ENCODE measurements around the gene IRX2.
A peak's percentile ranks its signal among the peaks of the same experiment; 100 is the strongest.

The IRX2 gene

GRCh38 chr5:2718115-2718514, 33.4 kb downstream of the IRX2 start:
- no peak for DNase-seq (ENCODE audit: low spot score)

GRCh38 chr5:2715856-2716255, 35.6 kb downstream of the IRX2 start:
- no peak for DNase-seq (ENCODE audit: low spot score)

DNA sequence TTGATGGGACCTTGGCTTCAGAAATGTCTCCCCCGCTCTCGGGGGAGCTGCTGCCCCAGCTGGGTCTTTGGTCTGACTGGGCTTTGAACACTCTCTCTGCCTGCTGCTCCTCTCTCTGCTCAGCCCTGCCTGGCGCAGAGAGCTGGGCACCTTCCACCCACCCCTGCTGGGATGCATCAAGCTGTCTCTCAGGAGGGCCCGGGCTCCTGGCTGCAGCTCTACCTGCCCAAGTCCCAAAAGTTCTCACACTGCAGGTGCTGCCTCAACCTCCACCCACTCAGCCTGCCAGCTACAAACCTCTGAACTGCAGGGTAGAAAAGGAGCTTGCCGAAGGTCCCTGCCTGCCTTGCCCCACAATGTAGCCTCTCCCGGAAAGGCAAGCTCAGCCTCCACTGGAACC, 36.7 kb downstream of the IRX2 start:
- DNase-seq (ENCODE audit: low spot score): no peak

DNA sequence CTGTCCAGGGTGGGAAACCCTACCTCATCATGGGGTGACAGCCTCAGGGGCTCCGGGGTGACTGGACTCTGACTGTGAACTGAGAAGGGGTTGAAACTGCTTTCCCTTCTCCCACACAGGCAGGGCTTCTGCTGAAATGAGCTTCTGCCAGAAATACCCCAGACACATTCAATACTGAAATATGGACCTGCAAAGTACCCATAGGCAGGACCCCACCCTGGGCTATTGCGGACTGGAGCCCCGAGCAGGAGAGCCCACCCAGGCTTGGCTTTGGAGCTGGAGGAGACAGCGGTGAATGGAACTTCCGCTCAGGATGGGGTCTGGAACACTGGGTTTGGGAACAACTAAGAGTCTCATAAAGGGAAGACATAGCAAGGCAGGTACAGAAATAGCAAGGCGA, 37.5 kb downstream of the IRX2 start:
- DNase-seq (ENCODE audit: low spot score): no peak

- DNase-seq (ENCODE audit: low spot score): peak; percentile 60
Measured at GRCh38 chr5:2711446-2712425, 39.7 kb downstream of the IRX2 start.

- DNase-seq (ENCODE audit: low spot score): no peak
Measured at GRCh38 chr5:2710910-2711309, 40.6 kb downstream of the IRX2 start.

DNA sequence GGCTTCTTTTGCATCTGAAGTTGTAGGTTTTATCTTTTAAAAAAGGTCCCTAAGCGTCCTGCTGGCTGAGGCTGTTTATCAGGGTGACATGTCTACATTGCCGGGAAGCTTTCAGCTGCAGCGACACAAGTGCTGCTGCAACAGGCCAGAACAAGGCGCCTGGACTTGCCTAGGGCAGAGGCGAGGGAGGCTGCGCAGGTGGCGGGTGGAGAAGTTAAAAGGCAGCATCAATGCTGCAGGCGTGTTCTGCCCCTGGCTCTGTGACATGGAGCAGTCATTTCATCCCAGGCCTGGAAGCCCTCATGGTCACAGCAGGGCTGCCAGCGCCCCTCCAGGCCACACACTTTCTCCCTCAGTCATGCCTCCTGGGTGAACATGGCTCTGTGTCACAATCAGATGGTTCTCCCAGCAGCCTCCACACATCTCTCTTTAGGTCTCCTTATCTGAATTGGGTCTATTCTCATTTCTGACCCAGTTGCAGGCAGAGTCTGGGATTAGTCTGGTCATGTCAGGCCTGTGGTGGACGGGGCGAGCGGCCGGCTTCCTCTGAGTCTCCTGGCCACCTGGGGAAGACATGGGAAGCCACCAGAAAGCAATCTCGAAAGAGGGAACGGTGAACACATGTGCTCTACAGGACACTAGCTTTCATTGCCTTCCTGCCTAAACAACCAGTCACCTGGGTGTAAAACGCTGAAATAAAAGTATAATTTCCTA, 41.3 kb downstream of the IRX2 start:
- DNase-seq (ENCODE audit: low spot score): no peak

GRCh38 chr5:2708751-2709150, 42.7 kb downstream of the IRX2 start:
- DNase-seq (ENCODE audit: low spot score): no peak

DNA sequence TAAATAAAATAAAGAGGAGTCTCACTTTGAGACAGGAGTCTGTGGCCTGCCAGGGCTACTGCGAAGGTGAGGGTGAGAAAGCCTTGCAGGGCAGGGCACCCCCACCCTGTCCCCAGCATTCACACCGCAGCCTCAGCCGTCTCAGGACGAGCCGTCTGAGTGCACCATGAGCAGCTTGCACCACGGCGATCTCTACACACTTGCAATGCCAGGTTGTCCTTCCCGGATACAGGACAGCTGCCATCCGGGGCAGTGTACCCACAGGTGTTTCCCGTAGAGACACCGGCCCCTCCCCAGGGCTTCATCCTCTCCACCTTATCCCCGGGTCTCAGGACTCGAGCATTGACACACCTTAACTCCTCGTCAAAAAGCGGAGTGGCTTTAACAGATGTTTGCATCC, 43.3 kb downstream of the IRX2 start:
- DNase-seq (ENCODE audit: low spot score): no peak

DNA sequence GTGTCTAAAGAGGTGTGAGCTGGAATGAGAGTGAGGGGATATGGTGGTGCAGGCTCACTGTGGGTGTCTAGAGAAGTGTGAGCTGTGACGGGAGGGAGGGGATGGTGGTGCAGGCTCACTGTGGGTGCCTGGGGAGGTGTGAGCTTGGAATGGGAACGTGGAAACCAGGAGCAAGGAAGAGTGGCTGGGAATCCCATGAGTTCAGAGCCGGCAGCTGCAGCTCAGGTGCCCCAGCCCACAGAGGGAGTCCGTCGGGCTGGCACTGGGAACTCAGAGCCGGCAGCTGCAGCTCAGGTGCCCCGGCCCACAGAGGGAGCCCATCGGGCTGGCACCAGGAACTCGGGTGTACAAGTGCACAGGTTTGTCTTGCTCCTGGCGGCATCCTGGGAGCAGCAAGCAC, 45.6 kb downstream of the IRX2 start:
- no peak for DNase-seq (ENCODE audit: low spot score)

- DNase-seq (ENCODE audit: low spot score): no peak
Measured at GRCh38 chr5:2704806-2705645, 46.5 kb downstream of the IRX2 start.

DNA sequence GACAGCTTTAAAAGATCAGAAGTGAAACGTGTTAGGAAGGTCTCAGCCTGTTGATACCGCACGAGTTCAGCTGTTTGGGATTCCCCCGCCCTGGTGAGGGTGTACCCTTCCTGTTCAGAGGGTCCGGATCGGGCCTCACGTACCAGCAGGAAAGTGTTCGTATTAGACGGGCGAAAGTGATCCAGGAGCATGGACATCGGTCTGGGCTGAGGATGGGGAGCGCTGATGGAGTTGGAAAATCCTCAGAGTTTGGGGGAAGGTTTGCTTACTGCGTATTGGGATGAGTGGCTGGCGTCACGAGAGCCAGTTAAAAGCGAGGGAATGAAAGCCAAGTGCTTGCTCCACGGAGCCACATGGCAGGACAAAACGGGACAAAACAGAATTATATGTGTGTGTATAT, 47.4 kb downstream of the IRX2 start:
- DNase-seq (ENCODE audit: low spot score): no peak

- DNase-seq (ENCODE audit: low spot score): no peak
Measured at GRCh38 chr5:2703615-2704014, 47.9 kb downstream of the IRX2 start.

GRCh38 chr5:2703041-2703440, 48.4 kb downstream of the IRX2 start:
- no peak for DNase-seq (ENCODE audit: low spot score)

DNA sequence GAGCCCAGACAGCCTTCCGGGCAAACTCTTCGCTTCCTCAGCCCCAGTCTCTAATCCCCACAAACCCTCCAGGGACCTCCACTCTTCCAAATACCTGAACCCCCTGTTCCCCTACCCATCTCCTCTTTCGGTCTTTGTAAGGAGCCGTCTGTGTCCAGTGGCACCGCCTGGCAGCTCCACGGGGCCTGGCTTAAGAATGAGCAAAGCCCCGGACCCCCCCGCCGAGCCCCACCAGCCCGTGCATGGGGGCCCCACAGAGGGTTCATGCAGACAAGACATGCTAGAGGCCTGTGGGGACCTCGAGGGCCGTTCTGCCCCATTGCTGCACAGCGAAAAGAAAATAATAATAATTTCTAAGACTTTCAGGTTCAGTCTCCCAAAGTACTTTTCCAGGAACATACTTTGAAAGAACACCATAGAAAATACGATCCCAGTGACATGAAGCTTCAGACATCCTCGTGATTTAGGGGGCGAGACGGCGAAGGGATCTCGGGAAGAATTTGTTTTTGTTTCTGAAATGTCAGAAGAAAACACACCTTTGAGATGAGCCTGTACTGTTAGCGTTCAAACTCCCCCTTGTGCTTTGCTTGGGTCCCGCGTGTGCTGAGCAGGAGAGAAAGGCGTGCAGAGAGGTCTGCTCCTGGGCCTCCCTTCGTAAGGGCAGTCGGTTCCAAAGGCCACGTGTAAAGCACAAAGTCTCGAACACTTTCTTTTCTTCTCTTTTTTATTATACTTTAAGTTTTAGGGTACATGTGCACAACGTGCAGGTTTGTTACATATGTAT, 49.2 kb downstream of the IRX2 start:
- DNase-seq (ENCODE audit: low spot score): no peak

GRCh38 chr5:2701592-2701991, 49.9 kb downstream of the IRX2 start:
- DNase-seq (ENCODE audit: low spot score): no peak

DNA sequence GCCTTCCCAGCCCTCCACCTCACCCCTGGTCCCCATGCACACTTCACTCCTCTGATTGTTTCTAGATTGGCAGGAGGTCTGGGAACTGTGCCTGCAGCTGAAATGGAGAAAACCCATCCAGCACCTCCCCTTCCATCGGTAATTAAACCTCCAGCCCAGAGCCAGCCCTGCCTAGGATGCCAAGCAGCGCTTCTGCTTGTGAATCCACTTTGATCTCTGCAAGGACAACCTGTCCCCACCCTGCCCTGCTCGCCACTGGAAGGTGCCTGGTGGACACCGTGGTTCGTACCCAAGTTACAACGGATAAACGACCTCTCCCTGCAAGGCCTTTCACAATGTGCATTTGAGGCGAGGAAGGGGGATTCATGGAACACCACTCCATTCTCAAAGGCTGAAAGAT, 50.6 kb downstream of the IRX2 start:
- no peak for DNase-seq (ENCODE audit: low spot score)

GRCh38 chr5:2699686-2700085, 51.8 kb downstream of the IRX2 start:
- no peak for DNase-seq (ENCODE audit: low spot score)

DNA sequence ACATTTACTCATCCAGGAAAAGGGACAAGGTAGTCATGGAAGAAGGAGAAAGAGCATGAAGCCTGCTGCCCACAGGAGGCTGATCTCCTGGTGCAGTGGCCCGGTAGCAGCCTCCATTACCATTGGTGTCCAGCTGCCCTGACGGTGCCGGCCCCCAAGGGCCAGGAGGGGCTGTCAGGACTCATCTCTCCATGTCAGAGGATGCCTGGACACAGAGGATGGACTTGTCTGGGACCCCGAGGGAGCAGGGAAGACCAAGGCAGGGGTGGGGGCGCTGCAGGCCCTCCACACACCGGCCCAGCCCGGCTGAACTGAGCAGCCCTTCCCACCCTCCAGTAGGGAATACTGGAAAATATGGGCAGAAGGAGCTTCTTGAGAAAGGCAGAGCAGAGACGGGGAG, 52.2 kb downstream of the IRX2 start:
- no peak for DNase-seq (ENCODE audit: low spot score)

- DNase-seq (ENCODE audit: low spot score): no peak
Measured at GRCh38 chr5:2698581-2698980, 52.9 kb downstream of the IRX2 start.

GRCh38 chr5:2697446-2698200, 53.9 kb downstream of the IRX2 start:
- no peak for DNase-seq (ENCODE audit: low spot score)
